GM03348 (cell line): ENCODE data around the gene MARS1.

Source experiments
- DNase-seq: peaks from one replicate; pipeline ENCODE4 v3.0.0; 2012; ENCODE audit warnings: low spot score

Gene MARS1

GRCh38 chr12:57531836-57532235 lies 44.0 kb downstream of the MARS1 start:
- no peak for DNase-seq

DNA sequence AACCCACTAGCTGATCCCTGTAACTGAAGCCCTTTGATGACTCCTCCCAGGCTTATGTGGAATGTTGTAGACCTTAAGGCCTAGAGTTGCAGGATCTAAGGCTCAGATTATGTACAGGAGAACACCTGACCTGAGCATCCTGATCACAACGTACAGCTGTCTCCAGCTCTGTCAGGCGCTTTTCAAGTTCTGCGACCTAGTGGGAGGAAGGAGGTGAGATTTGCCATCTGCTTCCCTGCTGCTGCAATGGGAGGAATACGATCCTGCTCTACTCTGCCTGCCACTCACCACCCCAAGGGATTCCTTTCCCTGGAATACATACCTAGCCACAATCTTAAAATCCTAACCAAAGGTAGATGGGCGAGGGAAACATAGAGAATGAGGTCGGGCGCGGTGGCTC lies 45.2 kb downstream of the MARS1 start:
- no peak for DNase-seq

DNA sequence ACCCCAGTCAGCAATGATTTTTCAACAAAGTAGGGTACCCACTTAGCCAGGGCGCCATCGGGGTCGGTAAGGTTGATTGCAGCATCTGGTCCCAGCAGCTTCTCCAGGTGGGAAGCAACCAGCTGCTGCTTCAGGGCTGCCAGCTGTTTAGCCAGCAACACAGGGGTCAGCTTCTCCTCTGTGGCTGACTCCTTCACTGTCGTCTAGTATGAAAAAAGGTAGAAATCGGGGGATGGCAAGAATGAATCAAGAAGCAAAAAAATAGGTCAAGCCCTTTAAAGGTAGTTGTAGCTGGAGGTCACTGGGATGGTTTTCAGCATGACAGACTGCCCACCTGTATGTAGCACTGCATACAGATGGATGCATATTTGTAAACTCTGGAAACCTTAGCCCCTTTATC lies 46.4 kb downstream of the MARS1 start:
- no peak for DNase-seq

GRCh38 chr12:57534991-57535543 lies 47.2 kb downstream of the MARS1 start:
- no peak for DNase-seq

DNA sequence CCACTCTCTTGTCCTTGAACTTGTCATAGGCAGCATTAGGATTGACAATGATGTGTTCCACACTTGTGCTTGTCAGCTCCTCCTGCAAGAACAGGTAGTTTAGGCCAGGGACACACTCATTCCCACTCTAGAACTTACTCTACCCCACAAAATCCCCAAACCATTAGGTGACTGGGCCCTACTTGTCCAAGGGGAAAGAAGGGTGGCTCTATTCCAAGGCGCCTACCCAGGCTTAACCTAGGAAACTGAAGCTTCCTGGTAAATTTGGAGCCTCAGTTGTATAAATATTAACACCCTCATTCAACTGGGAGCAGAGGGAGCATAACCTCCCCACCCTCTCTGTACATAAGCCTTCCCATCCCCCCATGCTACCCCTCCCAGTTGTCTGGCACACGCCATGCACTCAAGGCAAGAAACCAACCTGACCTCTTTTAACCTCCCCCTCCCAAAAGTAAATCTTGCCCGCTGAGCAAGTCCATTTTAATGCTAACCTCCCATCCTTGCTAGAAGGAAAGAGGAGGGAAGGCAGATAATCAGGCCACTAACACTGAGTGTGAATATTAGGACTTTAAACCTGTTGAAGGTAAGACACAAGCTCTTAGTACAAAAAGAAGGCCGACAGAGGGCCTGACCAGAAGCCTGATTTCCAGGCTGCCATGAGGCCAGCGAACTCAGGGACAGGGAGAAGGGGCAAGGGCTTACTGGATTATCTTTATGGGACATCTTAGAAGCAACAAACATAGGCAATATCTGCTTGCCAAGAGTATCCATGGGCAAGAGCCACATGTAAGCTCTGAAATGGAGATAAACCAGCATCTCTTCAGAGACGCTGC lies 48.1 kb downstream of the MARS1 start:
- no peak for DNase-seq

DNA sequence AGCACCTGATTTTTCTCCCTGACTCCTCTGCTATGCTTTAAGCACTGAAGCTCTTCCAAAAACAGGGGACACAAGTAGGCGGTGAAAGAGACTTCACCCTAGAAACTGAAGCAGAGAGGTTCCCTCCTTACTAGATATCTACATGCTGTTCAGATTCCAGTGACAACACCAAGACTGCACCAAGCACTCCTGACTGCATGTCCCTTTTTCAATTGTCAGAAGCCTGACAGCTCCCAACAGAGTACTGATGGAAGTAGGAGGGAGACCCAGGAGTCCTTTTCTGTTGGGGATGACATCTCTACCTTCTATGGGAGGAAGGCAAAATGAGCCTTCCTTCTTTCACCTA lies 48.7 kb downstream of the MARS1 start:
- DNase-seq, result no peak

GRCh38 chr12:57539134-57539768 lies 51.4 kb downstream of the MARS1 start:
- no peak for DNase-seq

- no peak for DNase-seq
Measured at GRCh38 chr12:57541001-57541400, 53.1 kb downstream of the MARS1 start.

DNA sequence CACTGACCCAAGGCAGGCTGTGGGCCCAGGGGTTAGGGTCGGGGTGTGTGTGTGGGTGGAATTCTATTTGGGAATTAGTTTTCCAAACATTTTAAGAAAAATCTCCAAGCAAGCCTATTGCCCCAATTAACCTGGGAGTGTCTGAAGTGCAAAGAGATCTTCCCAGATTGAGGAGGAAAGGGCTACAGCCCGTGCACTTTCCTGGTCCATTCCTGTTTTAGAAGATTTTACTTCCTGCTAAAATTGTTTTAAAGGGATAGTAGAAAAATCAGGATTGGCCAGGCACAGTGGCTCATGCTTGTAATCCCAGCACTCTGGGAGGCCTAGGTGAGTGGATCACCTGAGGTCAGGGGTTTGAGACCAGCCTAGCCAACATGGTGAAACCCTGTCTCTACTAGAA lies 53.8 kb downstream of the MARS1 start:
- no peak for DNase-seq

- DNase-seq, result no peak
Measured at GRCh38 chr12:57543581-57543980, 55.7 kb downstream of the MARS1 start.

GRCh38 chr12:57545809-57546437 lies 58.1 kb downstream of the MARS1 start:
- no peak for DNase-seq

GRCh38 chr12:57546438-57547287 lies 58.8 kb downstream of the MARS1 start, which contains the start of gene DCTN2:
Gene DCTN2, minus strand, starts transcription at chr12:57547192. Its CDS starts 129 bp downstream, at chr12:57547063.
- peak; percentile 98 for DNase-seq

- DNase-seq, result no peak
Measured at GRCh38 chr12:57547288-57548012, 59.6 kb downstream of the MARS1 start.

GRCh38 chr12:57548013-57548315 lies 60.1 kb downstream of the MARS1 start:
- no peak for DNase-seq

- no peak for DNase-seq
Measured at GRCh38 chr12:57548488-57548887, 60.6 kb downstream of the MARS1 start.

DNA sequence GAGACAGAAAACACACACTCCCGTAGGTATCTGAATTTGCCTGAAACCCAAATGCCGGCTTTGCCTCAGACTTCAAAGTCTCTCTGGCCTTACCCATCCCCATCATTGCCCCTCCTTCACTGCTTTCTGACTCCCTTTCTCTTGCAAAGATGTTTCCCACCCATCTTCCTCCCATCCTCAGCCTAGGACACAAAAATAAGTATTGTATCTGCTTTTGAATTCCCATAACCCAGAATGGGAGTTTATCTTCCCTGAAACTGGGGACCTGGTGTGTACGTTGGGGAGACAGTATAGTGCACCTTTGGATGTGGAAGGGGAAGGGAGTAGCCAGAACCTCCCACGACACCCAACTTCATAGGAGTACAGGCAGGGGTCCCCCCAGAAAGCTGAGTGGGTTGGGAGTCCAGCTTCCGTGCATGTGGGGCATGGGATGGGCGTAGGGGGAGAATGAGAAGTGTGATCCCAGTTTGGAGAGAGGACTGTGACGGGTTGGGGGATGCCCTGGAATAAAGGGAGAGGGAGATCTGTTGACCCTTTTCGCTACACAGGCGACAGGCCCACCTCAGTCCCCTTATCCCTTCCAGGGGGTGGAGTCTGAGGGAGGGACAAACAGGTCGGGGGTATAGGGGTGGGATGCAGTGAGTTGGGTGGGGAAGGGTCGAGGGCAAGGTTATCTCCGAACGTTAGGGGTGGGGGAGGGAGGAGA lies 61.5 kb downstream of the MARS1 start:
- no peak for DNase-seq

DNA sequence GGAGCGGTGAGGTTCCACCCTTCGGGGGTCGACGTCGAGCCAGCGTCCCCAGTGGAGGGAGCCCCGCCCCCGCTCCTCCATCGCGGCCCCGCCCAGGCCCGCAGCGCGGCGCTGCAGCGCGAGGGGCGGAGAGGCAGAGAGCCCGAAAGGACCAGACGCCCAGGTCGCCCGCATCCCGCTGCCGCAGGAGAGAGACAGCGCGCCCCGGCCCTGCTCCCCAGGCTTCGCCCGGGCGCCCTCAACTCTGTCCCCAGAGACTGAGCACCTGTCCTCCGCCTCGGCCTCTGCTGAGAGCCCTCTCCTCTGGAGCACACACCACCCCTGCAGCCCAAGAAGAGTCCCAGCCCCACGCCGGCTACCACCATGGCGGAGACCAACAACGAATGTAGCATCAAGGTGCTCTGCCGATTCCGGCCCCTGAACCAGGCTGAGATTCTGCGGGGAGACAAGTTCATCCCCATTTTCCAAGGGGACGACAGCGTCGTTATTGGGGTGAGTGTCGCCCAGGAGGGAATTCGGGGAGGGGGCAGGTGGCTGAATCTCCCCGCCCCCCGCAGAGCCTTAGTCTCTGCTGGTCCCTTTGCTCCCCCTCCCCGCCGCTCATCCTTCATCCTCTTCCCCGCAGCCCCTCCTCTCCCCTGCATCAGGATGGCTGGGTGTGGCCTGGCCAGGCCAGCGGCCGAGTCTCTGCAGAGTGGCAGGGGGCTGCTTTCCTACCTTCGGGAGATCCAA lies 62.2 kb downstream of the MARS1 start, which contains the start of gene KIF5A:
TSS of gene KIF5A (plus strand) at position 136 of the 732 bp plus-strand sequence. CDS start at position 364, 228 bp downstream.
- DNase-seq, result peak; percentile 85

GRCh38 chr12:57550641-57551549 lies 63.0 kb downstream of the MARS1 start:
- DNase-seq, result no peak
